HG02763 (cell line): ENCODE measurements around the gene KCNT2.
"Not testable (repeated sequence)": the region's sequence is repeated elsewhere in the genome, so short reads cannot be mapped to it uniquely, and the experiment has no call there.

Source experiments
- ATAC-seq: cut with Tn5 transposase; IDR thresholded peaks from one replicate; pipeline ENCODE4 v1.9.1; 2021; ENCODE audit warnings: mild to moderate bottlenecking, moderate library complexity; ENCODE audit not compliant: unreplicated experiment

KCNT2 gene

DNA sequence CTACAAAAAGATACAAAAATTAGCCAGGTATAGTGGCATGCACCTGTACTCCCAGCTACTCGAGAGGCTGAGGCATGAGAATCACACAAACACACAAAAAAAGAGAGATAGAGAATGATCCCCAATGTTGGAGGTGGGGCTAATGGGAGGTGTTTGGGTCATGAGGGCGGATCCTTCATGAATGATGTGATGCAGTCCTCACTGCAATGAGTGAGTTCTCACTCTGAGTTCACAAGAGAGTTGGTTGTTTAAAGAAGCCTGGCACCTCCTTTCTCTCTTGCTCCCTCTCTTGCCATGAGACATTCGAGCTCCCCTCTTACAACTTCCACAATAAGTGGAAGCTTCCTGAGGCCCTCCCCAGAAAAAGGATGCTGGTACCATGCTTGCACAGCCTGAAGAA, 17.3 kb downstream of the KCNT2 start:
- no peak for ATAC-seq

GRCh38 chr1:196590012-196590708, 18.1 kb downstream of the KCNT2 start:
- no peak for ATAC-seq

- no peak for ATAC-seq
Observed at GRCh38 chr1:196584696-196585095, 23.5 kb downstream of the KCNT2 start.

DNA sequence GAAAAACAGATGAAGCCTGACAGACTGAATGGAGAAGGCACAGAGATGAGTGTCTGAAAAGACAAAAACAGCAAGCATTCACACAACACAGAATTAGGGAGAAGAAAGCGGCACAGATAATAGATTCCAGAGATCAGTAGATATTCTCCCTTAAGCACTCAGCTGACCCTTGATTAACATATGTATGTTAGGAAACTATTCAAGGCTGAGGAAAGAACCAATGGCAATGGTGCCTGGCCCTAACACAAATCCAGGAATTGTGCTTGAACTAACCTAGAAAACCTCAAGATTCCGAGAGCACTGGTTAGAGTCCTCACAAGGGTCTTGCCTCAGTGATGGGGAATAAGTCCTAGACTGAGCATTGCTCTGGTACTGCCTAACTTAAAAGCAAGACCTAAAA, 30.9 kb downstream of the KCNT2 start:
- no peak for ATAC-seq

- no peak for ATAC-seq
Observed at GRCh38 chr1:196573226-196573625, 35.0 kb downstream of the KCNT2 start.

DNA sequence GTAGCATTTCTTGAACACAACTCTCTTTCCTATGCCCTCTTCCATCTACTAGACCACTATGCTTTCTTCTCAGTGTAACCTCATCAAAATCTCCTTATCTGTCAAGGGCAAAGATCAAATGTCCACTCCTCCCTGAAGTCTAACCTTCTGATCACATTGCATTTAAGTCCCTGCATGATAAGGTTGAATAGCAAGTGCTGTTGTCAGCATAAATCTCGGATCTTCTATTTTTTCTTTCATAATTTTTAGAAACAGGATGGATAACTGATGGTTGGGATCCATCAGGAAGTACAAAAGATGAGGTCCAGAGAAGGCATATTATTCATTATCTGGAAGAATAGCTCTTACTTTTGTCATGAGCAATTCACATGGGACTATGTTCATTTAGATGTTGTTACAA, 41.0 kb downstream of the KCNT2 start:
- ATAC-seq = no peak

GRCh38 chr1:196563768-196564167, 44.5 kb downstream of the KCNT2 start:
- ATAC-seq = no peak

DNA sequence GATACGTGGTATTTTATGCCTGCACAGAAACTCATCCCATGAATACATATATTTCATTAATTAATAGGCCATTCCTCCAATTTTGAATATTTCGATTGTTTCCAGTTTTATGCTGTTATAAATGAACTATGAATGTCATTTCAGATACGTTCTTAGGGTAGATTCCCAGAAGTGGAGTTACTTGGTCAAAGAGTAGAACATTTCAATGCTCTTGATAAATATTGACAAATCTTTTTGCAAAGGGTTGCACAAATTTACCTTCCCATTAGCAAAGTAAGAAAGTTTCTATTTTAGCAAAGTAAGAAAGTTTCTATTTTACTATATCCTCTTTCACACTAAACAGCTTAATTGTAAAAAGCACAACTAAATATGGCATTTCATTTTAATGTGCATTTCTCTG, 48.9 kb downstream of the KCNT2 start:
- ATAC-seq = no peak

DNA sequence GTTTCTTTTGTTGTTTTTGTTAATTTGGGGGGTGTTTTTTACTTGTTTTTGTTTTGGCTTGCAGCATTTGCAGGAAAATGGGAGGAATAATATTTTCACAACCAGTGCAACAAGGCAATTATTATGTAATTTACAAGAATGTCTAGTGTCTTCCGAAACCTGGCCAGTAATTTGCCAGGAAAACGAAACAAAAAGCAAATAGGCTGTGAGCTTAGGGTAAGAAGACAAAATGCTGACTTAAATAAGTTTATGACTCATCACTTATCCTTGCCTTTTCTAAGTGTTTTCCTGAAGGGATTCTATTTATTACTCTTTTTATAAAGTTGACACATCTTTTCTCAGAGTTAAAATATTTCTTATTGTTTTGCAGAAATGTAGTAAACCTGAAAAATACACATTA, 49.8 kb downstream of the KCNT2 start:
- ATAC-seq = peak; percentile 56

- no peak for ATAC-seq
Observed at GRCh38 chr1:196557797-196558196, 50.4 kb downstream of the KCNT2 start.

DNA sequence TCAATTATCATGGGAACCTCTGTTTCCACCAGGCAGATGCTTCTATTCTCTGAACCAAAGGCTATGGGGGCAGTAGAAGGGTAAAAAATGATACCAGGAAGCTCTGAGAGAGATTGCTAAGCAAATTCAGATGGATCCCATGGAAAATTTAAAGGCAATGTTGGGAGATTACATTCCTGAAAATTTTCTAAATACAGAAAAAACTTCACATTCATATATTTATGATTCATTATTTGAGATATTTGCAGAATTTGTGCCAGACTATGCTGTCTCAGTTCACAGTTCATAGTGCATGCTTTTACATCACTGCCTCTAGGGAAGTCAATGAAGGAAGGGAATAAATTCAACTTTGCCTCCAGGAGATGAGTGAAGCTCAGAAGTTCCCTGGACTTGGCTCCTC, 57.5 kb downstream of the KCNT2 start:
- ATAC-seq = no peak

DNA sequence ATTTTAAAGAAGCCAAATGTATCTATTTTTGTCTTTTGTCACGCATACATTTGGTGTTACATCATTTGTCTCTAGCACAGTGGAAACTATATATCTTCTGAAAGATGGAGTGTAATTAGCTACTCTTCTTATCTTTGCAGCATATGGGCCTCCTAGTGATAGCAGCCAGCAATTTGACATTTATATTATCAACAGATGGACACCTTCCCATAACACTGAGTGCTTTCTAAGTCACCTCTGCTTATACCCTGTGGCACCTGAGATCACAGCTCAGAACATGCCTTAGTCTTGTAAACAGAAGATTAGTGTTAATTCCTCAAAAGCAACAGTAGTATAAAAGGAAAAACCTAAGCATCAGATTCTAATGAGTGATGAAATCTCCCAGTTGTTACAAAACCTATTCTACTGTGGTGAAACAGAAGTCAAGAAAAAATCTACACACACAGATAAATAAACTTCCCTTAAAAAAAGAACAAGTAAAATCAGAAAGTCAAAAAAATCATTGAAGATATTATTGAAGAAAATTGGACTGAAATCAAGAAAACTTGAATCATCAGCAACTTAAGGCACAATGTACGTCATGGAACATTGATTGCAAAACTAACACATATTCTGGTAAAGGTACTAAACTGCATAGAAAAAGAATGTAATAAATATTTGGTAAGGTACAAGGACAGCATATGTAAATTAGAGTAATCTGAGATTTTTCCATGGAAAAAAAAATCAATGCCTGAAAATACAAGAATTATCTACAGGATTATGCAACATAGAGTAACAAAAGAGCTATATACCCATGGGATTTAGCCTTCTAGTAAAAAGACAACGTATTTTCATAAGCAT, 61.7 kb downstream of the KCNT2 start:
- ATAC-seq = no peak

DNA sequence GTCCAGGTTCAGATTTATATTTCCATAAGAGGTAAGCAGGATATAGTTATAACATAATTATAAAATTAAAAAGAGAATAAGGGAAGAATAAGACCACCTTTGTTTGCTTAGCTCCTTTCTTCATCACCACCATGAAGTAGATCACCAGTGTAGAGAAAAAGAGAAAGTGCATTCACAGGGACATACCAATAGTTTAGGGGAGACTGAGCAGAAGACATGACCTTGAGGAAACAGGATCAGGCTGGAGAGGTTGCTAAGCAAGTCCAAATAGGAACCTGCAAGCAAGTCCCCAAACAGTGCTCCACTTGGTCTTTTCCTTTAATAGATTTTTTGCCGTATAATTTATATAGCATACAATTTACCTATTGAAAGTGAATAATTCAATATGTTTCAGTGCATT, 63.0 kb downstream of the KCNT2 start:
- no peak for ATAC-seq

DNA sequence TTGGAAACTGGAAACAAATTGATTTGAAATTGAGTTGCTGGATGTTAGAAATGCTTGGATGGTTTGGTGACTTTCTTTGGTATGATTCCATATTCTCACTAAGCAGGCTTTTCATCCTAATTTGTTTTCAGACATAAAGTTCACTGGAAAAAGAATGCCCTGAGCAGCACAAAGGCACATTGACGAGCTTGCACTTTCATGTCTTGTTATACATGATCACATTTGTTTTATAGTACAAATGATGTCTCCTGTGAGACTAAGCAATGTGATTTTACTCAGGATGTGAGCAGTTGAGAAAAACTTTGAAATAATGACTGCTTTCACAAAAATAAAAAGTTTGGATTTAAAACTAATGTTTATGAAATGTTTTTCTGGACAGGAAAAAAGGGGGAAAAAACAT, 63.6 kb downstream of the KCNT2 start:
- ATAC-seq = no peak

DNA sequence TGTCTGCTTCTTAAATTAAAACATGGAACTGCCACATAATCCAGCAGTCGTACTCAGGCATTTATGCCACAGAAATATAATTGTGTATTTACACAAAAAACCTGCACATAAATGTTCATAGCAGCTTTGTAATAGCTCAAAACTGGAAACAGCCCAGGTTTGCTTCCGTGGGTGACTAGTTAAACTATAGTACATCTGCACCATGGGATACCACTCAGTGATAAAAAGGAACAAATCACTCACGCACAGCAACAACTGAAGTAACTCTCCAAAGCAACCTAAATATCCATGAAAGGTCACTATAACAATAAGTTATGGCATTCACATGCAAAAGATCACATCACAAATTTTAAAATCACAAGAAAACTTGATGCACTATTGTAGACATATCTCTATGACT, 64.4 kb downstream of the KCNT2 start:
- ATAC-seq = no peak

DNA sequence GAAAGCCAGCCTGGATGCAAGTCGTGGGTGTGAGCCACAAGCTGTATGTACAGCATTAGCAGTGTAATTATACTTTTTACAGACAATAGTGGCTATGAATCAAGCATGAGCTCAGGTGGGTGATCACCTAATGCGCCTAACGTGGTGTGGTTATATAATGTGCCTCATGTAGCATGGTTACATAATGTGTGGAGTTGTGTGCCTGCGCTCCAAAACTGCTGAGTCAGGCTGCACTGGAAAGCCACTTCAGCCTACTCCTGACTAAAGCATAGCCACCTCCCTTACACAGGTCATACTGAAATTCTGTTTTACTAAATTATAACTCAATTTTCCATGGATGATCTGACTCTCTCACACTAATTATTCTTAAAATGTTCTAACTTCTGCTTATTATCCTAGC, 69.8 kb downstream of the KCNT2 start:
- ATAC-seq = no peak

DNA sequence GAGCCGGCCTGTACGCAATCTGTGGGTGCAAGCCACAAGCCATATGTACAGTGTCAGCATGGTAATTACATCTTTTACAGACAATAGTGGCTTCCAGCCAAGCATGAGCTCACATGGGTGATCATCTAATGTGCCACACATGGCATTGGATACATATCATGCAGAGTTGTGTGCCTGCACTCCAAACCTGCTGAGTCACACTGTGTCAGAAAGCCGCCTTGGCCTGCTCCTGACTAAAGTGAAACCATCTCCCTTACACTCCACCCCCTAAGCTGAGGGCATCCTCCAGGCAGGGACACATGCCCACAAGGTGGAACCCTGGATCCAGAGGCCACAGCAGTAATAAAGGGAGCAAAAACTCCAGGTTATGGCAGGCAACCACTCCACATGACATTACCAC, 72.5 kb downstream of the KCNT2 start:
- no peak for ATAC-seq

GRCh38 chr1:196531737-196532524, 76.3 kb downstream of the KCNT2 start:
- no peak for ATAC-seq

GRCh38 chr1:196527919-196528318, 80.3 kb downstream of the KCNT2 start:
- ATAC-seq = no peak

DNA sequence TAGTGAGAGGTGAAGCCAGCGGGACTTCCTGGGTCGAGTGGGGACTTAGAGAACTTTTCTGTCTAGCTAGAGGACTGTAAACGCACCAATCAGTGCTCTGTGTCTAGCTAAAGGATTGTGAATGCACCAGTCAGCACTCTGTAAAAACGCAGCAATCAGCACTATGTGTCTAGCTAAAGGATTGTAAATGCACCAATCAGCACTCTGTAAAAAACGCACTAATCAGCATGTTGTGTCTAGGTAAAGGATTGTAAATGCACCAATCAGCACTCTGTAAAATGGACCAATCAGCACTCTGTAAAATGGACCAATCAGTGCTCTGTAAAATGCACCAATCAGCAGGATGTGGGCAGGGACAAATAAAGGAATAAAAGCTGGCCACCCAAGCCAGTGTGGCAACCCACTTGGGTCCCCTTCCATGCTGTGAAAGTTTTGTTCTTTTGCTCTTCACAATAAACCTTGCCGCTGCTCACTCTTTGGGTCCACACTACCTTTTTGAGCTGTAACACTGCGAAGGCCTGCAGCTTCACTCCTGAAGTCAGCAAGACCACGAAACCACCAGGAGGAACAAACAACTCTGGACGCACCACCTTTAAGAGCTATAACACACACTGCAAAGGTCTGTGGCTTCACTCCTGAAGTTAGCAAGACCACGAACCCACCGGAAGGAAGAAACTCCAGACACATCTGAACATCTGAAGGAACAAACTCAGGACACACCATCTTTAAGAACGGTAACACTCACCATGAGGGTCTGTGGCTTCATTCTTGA, 85.5 kb downstream of the KCNT2 start:
- not testable (repeated sequence) for ATAC-seq

DNA sequence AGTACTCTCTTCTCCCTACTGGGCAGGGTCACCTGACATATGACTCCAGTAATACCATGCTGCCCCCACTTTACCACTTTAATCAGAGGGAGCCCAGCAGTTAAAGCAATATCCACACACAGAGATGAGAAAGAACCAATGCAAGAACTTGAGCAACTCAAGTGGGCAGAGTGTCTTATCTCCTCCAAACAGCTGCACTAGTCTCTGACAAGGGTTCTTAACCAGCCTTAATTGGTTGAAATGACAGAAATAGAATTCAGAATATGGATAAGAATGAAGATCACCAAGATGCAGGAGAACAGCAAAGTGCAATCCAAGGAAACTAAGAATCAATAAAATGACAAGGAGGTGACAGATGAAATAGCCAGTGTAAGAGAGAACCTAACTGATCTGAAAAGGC, 91.0 kb downstream of the KCNT2 start:
- no peak for ATAC-seq
